ENCODE results near the gene COL5A2. TPM values are rescaled to one million over a fixed set of nuclear protein-coding genes. Genes with fewer than 3 reads are reported as not detected.

The COL5A2 gene
- total RNA-seq, 6 experiments from 2014 or later: 5.7 to 17.6 (median 8.6) TPM

DNA sequence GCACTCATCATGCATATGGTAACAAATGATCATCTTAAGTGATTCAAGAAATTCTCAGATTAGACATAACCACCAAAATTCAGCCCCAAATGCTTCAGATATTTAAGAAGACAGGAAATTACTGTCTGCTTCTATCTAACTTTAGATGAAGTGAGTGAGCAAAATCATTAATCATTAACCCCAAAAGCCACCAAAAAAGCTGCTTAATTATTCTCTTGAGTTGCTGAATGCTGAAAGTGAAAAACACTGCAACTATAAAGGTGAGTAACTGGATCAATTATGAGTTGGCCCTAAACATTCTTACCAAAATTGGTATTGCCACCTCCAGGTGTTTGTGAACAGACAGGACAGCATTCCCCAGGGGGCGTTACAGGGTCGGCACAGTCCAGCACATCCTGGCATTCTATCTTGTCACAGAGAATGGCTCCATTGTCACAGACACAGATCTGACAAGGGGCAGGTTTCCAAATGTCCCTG lies 69.6 kb downstream of the COL5A2 start:
- peaks cover 0 to 20% (median 9%) of the 10 kb centered on the region in 4 donors for H3K4me1 ChIP-seq
- no peaks in the 10 kb centered on the region for H3K27me3 ChIP-seq
- no peaks in the 10 kb centered on the region for H3K36me3 ChIP-seq
- TF ChIP-seq, protein P1, sequence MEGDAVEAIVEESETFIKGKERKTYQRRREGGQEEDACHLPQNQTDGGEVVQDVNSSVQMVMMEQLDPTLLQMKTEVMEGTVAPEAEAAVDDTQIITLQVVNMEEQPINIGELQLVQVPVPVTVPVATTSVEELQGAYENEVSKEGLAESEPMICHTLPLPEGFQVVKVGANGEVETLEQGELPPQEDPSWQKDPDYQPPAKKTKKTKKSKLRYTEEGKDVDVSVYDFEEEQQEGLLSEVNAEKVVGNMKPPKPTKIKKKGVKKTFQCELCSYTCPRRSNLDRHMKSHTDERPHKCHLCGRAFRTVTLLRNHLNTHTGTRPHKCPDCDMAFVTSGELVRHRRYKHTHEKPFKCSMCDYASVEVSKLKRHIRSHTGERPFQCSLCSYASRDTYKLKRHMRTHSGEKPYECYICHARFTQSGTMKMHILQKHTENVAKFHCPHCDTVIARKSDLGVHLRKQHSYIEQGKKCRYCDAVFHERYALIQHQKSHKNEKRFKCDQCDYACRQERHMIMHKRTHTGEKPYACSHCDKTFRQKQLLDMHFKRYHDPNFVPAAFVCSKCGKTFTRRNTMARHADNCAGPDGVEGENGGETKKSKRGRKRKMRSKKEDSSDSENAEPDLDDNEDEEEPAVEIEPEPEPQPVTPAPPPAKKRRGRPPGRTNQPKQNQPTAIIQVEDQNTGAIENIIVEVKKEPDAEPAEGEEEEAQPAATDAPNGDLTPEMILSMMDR (IDR thresholded peaks at IDR 0.05): no peak
- no peak for TF ChIP-seq POLR2A (IDR thresholded peaks at IDR 0.05)
- ATAC-seq: peak; percentile 67 to 85 (median 80)
- DNase-seq: no peak
- peak overlapping the region in 2 of 3 donors; percentile 12 to 15 for H3K4me3 ChIP-seq
- peak overlapping the region in 2 of 3 donors; percentile 7 to 18 for H3K27ac ChIP-seq
- H3K9me3 ChIP-seq: no peaks in the 10 kb centered on the region
- intact Hi-C loops (cut with DNase I): no loop called here
- WGBS (ENCODE audit: insufficient coverage, low coverage, low lambda C conversion rate, missing lambda C conversion rate): no CpG with 5 or more reads among the region's 2 CpGs

DNA sequence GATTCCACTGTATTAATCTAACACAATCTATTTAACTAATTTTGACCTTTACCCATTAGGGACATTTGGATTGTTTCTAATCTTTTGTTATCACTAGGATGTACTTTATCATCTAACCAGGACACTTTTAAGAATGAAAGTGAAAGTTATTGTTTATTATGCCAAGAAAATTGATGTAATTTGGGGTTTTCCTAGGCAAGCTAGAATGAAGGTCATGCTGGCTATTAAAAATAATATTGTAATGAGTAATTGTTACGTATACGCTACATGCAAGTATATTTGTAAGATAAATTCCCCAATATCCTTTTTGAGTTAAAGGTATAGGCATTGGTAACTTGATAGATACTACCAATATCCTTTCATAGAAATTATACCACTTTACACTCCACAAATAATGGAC lies 74.6 kb downstream of the COL5A2 start:
- DNase-seq (no peak), ATAC-seq (peak in 3 of 4 donors; percentile 61 to 93 (median 72))
- Histone ChIP-seq H3K4me1 (peaks cover 0 to 12% (median 3%) of the 10 kb centered on the region in 4 donors), H3K9me3 (no peaks in the 10 kb centered on the region), H3K36me3 (no peaks in the 10 kb centered on the region), H3K27ac (no peak overlapping the region), H3K4me3 (peak overlapping the region in 1 of 3 donors; percentile 8), H3K27me3 (no peaks in the 10 kb centered on the region)
- intact Hi-C loops (cut with DNase I): no loop called here
- TF ChIP-seq POLR2A (IDR thresholded peaks at IDR 0.05): no peak
- TF ChIP-seq, protein P1 (IDR thresholded peaks at IDR 0.05): no peak
- 17% methylated on average over 2 of the region's 2 CpGs for whole genome bisulfite sequencing (ENCODE audit: insufficient coverage, low coverage, low lambda C conversion rate, missing lambda C conversion rate)

DNA sequence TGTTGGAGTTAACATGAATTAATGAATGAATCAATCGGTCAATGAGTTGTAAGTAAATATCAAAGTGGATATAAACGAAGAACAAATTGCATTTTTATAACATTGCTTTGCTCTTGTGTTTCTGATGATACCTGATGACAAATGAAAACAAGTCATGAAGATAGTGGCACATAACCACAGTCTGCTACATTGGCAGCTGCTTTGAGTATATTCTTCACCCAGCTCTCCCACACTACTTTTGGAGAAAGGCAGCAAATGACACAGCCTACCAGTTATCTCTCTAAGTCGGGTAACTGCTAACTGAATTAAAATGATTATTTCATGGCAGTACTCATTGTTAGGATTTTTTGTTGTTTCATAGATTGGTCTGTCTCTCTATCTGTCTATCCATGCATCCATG lies 76.8 kb downstream of the COL5A2 start:
- TF ChIP-seq, protein P1 (IDR thresholded peaks at IDR 0.05): no peak
- no peak for TF ChIP-seq POLR2A (IDR thresholded peaks at IDR 0.05)
- ATAC-seq: no peak
- WGBS (ENCODE audit: insufficient coverage, low coverage, low lambda C conversion rate, missing lambda C conversion rate): 83% methylated on average over 3 of the region's 3 CpGs

DNA sequence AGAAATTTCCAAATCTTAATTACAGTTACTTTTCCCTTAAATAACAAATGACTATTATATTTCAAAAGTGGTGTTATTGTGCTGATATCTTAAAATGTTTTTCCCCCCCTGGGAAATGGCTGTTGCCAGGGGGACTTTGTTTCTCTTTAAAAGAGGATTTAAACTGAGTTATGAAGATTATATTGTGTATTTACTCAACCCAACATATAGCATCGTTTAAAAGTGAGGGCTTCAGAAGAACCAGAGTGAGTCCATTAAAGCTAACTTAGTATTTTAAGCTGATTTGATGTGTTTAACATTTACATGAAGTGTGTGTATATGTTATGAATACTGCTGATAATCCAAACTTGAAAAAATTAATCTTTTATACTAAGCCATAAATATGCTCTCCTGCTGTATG lies 81.6 kb downstream of the COL5A2 start:
- Histone ChIP-seq H3K27me3 (no peaks in the 10 kb centered on the region), H3K36me3 (no peaks in the 10 kb centered on the region), H3K4me3 (no peak overlapping the region), H3K27ac (no peak overlapping the region), H3K4me1 (no peaks in the 10 kb centered on the region), H3K9me3 (no peaks in the 10 kb centered on the region)
- TF ChIP-seq, protein P1 (IDR thresholded peaks at IDR 0.05): no peak
- TF ChIP-seq POLR2A (IDR thresholded peaks at IDR 0.05): no peak
- intact Hi-C loops (cut with DNase I): loop anchor here in 1 of 2 donors (10.0 kb wide), 1 partner anchor 187 kb away; no protein-coding TSS in a partner anchor
- WGBS (ENCODE audit: insufficient coverage, low coverage, low lambda C conversion rate, missing lambda C conversion rate): 67% methylated on average over 1 of the region's 1 CpG
- ATAC-seq (no peak), DNase-seq (no peak)

More for the DNA sequence above, 76.8 kb downstream of the COL5A2 start:
- DNase-seq: no peak
- no peaks in the 10 kb centered on the region for H3K36me3 ChIP-seq
- no peak overlapping the region for H3K4me3 ChIP-seq
- H3K27me3 ChIP-seq: no peaks in the 10 kb centered on the region
- H3K27ac ChIP-seq: no peak overlapping the region
- intact Hi-C loops (cut with DNase I): no loop called here
- H3K4me1 ChIP-seq: peaks cover 0 to 12% (median 0%) of the 10 kb centered on the region in 4 donors
- H3K9me3 ChIP-seq: no peaks in the 10 kb centered on the region

Data from right lobe of liver (tissue), 6 donors.